Fibroblast of pulmonary artery (primary cell): ENCODE data around the gene DNMT3B.

Experiments
- DNase-seq: peaks from one replicate; pipeline ENCODE4 v3.0.0-alpha.2; 2010; ENCODE audit warnings: low read depth
- H3K4me3 ChIP-seq: replicated peaks from 2 replicates; pipeline ENCODE4 v1.5.1; 2011; ENCODE audit warnings: low read depth, mild to moderate bottlenecking, control low read depth, low read length, moderate library complexity
- TF ChIP-seq, protein P1 (sequence below): IDR thresholded peaks from 2 replicates; pipeline ENCODE4 v1.5.1; 2011; ENCODE audit warnings: mild to moderate bottlenecking, control low read depth, low read length, inconsistent platforms; ENCODE audit errors: missing control alignments

DNMT3B gene

GRCh38 chr20:32775336-32775991 is 13.3 kb downstream of the DNMT3B start:
- TF ChIP-seq, protein P1, sequence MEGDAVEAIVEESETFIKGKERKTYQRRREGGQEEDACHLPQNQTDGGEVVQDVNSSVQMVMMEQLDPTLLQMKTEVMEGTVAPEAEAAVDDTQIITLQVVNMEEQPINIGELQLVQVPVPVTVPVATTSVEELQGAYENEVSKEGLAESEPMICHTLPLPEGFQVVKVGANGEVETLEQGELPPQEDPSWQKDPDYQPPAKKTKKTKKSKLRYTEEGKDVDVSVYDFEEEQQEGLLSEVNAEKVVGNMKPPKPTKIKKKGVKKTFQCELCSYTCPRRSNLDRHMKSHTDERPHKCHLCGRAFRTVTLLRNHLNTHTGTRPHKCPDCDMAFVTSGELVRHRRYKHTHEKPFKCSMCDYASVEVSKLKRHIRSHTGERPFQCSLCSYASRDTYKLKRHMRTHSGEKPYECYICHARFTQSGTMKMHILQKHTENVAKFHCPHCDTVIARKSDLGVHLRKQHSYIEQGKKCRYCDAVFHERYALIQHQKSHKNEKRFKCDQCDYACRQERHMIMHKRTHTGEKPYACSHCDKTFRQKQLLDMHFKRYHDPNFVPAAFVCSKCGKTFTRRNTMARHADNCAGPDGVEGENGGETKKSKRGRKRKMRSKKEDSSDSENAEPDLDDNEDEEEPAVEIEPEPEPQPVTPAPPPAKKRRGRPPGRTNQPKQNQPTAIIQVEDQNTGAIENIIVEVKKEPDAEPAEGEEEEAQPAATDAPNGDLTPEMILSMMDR, result no peak
- H3K4me3 ChIP-seq, result no peak overlapping the region
- no peak for DNase-seq

GRCh38 chr20:32777177-32777956 is 15.2 kb downstream of the DNMT3B start:
- TF ChIP-seq, protein P1, result no peak
- H3K4me3 ChIP-seq, result no peak overlapping the region
- DNase-seq, result no peak

GRCh38 chr20:32779500-32780211 is 17.5 kb downstream of the DNMT3B start:
- no peak for DNase-seq
- no peak overlapping the region for H3K4me3 ChIP-seq
- TF ChIP-seq, protein P1, result no peak

GRCh38 chr20:32780278-32780677 is 18.1 kb downstream of the DNMT3B start:
- DNase-seq, result no peak
- no peak overlapping the region for H3K4me3 ChIP-seq
- TF ChIP-seq, protein P1, result no peak

GRCh38 chr20:32780749-32781655 is 18.8 kb downstream of the DNMT3B start:
- DNase-seq, result no peak
- TF ChIP-seq, protein P1, result no peak
- no peak overlapping the region for H3K4me3 ChIP-seq

- DNase-seq, result no peak
- no peak overlapping the region for H3K4me3 ChIP-seq
- TF ChIP-seq, protein P1, result no peak
These were observed 22.3 kb downstream of the DNMT3B start for GRCh38 chr20:32784369-32785080.
